OCI-LY1 (cell line): ENCODE results near the gene RPL36A.

Experiments
- H2AFZ ChIP-seq: fragments of 200-600 bp; sonication (generic), shearing (Covaris generic); 2 replicates; pipeline ENCODE4 v1.6.0; 2014; ENCODE audit warnings: antibody characterized with exemption, mild to moderate bottlenecking, low read length
- H3F3A ChIP-seq: fragments of 200-600 bp; sonication (generic), shearing (Covaris generic); 2 replicates; pipeline ENCODE4 v1.6.0; 2014; ENCODE audit warnings: mild to moderate bottlenecking, antibody characterized with exemption, low read length, moderate library complexity; ENCODE audit not compliant: insufficient read depth
- H3K27ac ChIP-seq: fragments of 200-600 bp; sonication (generic); 2 replicates; pipeline ENCODE4 v1.5.1; 2014; ENCODE audit warnings: low read length, mixed run types, mild to moderate bottlenecking, low read depth; ENCODE audit not compliant: poor library complexity, severe bottlenecking
- H3K27me3 ChIP-seq: fragments of 200-600 bp; sonication (generic); 2 replicates; pipeline ENCODE4 v1.6.0; 2014; ENCODE audit warnings: antibody characterized with exemption, mild to moderate bottlenecking, low read length, moderate library complexity; ENCODE audit not compliant: insufficient read depth
- H3K36me3 ChIP-seq: fragments of 200-600 bp; sonication (generic); 2 replicates; pipeline ENCODE4 v1.6.1; 2014; ENCODE audit warnings: mild to moderate bottlenecking, antibody characterized with exemption, low read length, moderate library complexity, mixed read lengths; ENCODE audit not compliant: insufficient read depth
- H3K4me1 ChIP-seq: fragments of 200-600 bp; sonication (generic); 2 replicates; pipeline ENCODE4 v1.5.1; 2014; ENCODE audit warnings: mild to moderate bottlenecking, low read length, moderate library complexity; ENCODE audit not compliant: insufficient read depth, severe bottlenecking
- H3K4me2 ChIP-seq: fragments of 200-600 bp; sonication (generic), shearing (Covaris generic); 2 replicates; pipeline ENCODE4 v1.6.1; 2014; ENCODE audit warnings: low read length
- H3K4me3 ChIP-seq: fragments of 200-600 bp; sonication (generic); 2 replicates; pipeline ENCODE4 v1.5.1; 2014; ENCODE audit warnings: low read length, low read depth, mild to moderate bottlenecking, mixed read lengths; ENCODE audit not compliant: poor library complexity, severe bottlenecking
- H3K79me2 ChIP-seq: fragments of 200-600 bp; shearing (Covaris generic); 2 replicates; pipeline ENCODE4 v1.6.1; 2016; ENCODE audit warnings: mixed run types, low read length, mixed read lengths; ENCODE audit not compliant: insufficient read depth
- H3K9ac ChIP-seq: fragments of 200-600 bp; sonication (generic), shearing (Covaris generic); 2 replicates; pipeline ENCODE4 v1.6.1; 2014; ENCODE audit warnings: mild to moderate bottlenecking, low read length, mixed read lengths
- H3K9me2 ChIP-seq: fragments of 200-600 bp; sonication (generic), shearing (Covaris generic); 2 replicates; pipeline ENCODE4 v1.6.1; 2014; ENCODE audit warnings: low read depth, mild to moderate bottlenecking, low read length, mixed read lengths
- H3K9me3 ChIP-seq: fragments of 200-600 bp; shearing (Covaris generic); 2 replicates; pipeline ENCODE4 v1.6.1; 2014; ENCODE audit warnings: low read length, mixed read lengths
- H4K20me1 ChIP-seq: fragments of 200-600 bp; sonication (generic), shearing (Covaris generic); 2 replicates; pipeline ENCODE4 v1.6.0; 2016; ENCODE audit warnings: mild to moderate bottlenecking, low read length; ENCODE audit not compliant: insufficient read depth
- EZH2 ChIP-seq: fragments of 200-600 bp; sonication (generic), shearing (Covaris generic); IDR thresholded peaks from 2 replicates; pipeline ENCODE4 v1.8.0; 2017; ENCODE audit warnings: borderline replicate concordance, mixed run types, mild to moderate bottlenecking, antibody characterized with exemption, low read length, moderate library complexity, mixed read lengths
- TF ChIP-seq, protein P1 (sequence below): fragments of 200-600 bp; sonication (generic), shearing (Covaris generic); IDR thresholded peaks from 2 replicates; pipeline ENCODE4 v1.5.1; 2017; ENCODE audit warnings: mild to moderate bottlenecking, antibody characterized with exemption, low read length, moderate library complexity, mixed read lengths

Gene RPL36A

DNA sequence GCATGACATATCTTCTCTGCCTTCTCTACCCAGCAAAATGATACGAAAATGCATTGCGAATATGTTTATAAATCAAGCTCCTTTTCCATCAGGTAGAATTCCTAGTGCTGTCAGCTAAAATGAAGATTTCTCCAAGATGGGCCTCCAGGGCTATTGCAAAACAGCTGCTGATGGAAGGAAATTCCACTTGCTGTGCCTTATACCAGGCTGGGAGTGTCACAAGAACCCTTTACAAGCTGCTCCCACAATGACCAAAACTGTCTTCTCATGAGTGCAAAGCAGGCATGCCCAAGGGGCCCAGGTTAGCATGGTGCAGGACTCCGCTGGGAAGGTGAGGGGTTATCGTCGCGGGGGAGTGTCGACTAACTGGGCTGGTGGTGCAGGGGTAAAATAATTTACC, 25.9 kb downstream of the RPL36A start:
- no peaks in the 10 kb centered on the region for H4K20me1 ChIP-seq
- no peaks in the 10 kb centered on the region for H3K9me3 ChIP-seq
- H3K27ac ChIP-seq, result no peak overlapping the region
- no peak overlapping the region for H3K4me3 ChIP-seq
- H3K9me2 ChIP-seq, result no peaks in the 10 kb centered on the region
- H3K4me2 ChIP-seq, result no peak overlapping the region
- no peaks in the 10 kb centered on the region for H3K79me2 ChIP-seq
- H3F3A ChIP-seq, result no peaks in the 10 kb centered on the region
- H3K4me1 ChIP-seq, result peaks cover 10% of the 10 kb centered on the region
- no peak for TF ChIP-seq EZH2
- TF ChIP-seq, protein P1, sequence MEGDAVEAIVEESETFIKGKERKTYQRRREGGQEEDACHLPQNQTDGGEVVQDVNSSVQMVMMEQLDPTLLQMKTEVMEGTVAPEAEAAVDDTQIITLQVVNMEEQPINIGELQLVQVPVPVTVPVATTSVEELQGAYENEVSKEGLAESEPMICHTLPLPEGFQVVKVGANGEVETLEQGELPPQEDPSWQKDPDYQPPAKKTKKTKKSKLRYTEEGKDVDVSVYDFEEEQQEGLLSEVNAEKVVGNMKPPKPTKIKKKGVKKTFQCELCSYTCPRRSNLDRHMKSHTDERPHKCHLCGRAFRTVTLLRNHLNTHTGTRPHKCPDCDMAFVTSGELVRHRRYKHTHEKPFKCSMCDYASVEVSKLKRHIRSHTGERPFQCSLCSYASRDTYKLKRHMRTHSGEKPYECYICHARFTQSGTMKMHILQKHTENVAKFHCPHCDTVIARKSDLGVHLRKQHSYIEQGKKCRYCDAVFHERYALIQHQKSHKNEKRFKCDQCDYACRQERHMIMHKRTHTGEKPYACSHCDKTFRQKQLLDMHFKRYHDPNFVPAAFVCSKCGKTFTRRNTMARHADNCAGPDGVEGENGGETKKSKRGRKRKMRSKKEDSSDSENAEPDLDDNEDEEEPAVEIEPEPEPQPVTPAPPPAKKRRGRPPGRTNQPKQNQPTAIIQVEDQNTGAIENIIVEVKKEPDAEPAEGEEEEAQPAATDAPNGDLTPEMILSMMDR, result no peak
- peaks cover 21% of the 10 kb centered on the region; the same call in 1 of the 2 replicates for H3K36me3 ChIP-seq
- H3K9ac ChIP-seq, result no peak overlapping the region
- H2AFZ ChIP-seq, result no peak overlapping the region
- H3K27me3 ChIP-seq, result no peaks in the 10 kb centered on the region

DNA sequence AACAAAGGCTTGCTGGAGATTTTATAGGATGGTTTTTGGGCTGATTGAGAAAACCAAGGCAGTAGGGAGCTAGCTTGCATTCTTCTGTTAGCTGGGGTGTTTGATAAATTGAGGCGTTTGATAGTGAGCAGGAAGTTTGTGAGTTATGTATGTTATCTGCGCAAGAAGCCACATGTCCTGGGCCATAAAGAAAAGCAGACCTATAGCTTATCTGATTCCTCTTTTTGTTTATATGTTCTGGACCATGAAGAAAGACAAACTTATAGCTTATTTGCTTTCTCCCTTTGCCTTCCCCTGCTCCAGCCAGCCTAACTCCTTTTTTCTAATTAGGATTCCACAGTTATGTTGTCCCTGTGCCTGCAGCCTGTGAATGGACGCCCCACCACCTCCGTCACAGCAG, 26.4 kb downstream of the RPL36A start:
- no peak overlapping the region for H3K27ac ChIP-seq
- no peak overlapping the region for H3K4me3 ChIP-seq

DNA sequence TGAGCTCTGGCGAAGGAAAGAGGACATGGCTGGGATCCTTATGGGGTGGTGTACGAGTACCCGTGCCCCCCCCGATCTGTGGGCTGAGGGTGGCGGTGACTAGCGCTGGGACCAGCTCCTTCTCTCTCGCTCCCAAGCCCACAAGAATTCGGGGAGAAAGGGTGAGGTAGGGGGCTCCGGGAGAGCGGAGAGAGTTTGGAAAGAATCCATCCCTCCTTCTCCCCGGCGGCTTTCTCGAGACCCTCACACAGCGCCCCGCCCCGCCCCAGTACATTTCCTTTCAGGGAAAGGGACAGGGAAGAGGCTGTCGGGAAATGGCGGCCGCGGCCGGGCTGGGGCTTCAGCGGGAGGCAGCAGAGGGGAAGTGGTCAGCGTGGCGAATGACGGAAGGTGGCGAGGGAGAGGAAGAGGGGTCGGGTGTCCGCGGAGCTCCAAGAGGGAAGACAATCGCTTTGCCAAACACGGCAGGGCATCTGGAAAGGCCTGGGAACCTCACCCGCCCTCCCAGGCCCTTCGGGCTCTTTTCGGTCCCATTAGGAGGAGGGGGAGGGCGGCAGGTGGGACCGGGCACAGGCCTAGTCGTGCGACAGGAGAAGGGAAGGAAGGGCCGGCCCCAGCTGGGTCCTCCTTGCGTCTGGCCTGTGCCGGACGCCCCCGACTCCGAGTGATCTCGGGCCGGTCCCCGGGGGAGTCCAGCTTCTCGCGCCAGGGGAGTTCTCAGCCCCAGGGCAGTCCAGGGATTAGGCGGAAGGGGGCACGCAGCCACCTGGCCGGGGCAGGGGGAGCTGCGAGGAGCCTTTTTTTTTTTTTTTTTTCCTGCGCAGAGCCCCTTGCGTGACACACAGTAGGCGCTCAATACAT, 27.4 kb downstream of the RPL36A start:
- peaks cover 6% of the 10 kb centered on the region; the same call in 1 of the 2 replicates for H3K36me3 ChIP-seq
- no peaks in the 10 kb centered on the region for H3K27me3 ChIP-seq
- peak overlapping the region; percentile 42 for H3K4me2 ChIP-seq
- no peaks in the 10 kb centered on the region for H3K9me2 ChIP-seq
- H4K20me1 ChIP-seq, result no peaks in the 10 kb centered on the region
- no peaks in the 10 kb centered on the region for H3K79me2 ChIP-seq
- H3F3A ChIP-seq, result no peaks in the 10 kb centered on the region
- H3K4me3 ChIP-seq, result peak overlapping the region; percentile 40
- TF ChIP-seq EZH2, result no peak
- TF ChIP-seq, protein P1, result no peak
- no peak overlapping the region for H3K27ac ChIP-seq
- peaks cover 10% of the 10 kb centered on the region for H3K4me1 ChIP-seq
- no peak overlapping the region for H2AFZ ChIP-seq
- peak overlapping the region; percentile 34; the same call in 1 of the 2 replicates for H3K9ac ChIP-seq
- H3K9me3 ChIP-seq, result no peaks in the 10 kb centered on the region

More for the DNA sequence above, 26.4 kb downstream of the RPL36A start:
- H3K79me2 ChIP-seq, result no peaks in the 10 kb centered on the region
- TF ChIP-seq, protein P1, result no peak
- no peak for TF ChIP-seq EZH2
- peaks cover 16% of the 10 kb centered on the region; the same call in 1 of the 2 replicates for H3K36me3 ChIP-seq
- H2AFZ ChIP-seq, result no peak overlapping the region
- no peaks in the 10 kb centered on the region for H4K20me1 ChIP-seq
- H3K9me2 ChIP-seq, result no peaks in the 10 kb centered on the region
- no peak overlapping the region for H3K9ac ChIP-seq
- H3F3A ChIP-seq, result no peaks in the 10 kb centered on the region
- no peaks in the 10 kb centered on the region for H3K27me3 ChIP-seq
- H3K4me2 ChIP-seq, result no peak overlapping the region
- H3K4me1 ChIP-seq, result peaks cover 10% of the 10 kb centered on the region
- H3K9me3 ChIP-seq, result no peaks in the 10 kb centered on the region
